ENCODE measurements around the gene VWA3B.

GRCh38 chr2:98142106-98142791 lies 55.3 kb downstream of the VWA3B start:
- TF ChIP-seq, protein P1, sequence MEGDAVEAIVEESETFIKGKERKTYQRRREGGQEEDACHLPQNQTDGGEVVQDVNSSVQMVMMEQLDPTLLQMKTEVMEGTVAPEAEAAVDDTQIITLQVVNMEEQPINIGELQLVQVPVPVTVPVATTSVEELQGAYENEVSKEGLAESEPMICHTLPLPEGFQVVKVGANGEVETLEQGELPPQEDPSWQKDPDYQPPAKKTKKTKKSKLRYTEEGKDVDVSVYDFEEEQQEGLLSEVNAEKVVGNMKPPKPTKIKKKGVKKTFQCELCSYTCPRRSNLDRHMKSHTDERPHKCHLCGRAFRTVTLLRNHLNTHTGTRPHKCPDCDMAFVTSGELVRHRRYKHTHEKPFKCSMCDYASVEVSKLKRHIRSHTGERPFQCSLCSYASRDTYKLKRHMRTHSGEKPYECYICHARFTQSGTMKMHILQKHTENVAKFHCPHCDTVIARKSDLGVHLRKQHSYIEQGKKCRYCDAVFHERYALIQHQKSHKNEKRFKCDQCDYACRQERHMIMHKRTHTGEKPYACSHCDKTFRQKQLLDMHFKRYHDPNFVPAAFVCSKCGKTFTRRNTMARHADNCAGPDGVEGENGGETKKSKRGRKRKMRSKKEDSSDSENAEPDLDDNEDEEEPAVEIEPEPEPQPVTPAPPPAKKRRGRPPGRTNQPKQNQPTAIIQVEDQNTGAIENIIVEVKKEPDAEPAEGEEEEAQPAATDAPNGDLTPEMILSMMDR (IDR thresholded peaks at IDR 0.05) = no peak
- TF ChIP-seq POLR2AphosphoS5 (IDR thresholded peaks at IDR 0.05) = no peak
